ENCODE results near the gene ASIC5.

Gene ASIC5

DNA sequence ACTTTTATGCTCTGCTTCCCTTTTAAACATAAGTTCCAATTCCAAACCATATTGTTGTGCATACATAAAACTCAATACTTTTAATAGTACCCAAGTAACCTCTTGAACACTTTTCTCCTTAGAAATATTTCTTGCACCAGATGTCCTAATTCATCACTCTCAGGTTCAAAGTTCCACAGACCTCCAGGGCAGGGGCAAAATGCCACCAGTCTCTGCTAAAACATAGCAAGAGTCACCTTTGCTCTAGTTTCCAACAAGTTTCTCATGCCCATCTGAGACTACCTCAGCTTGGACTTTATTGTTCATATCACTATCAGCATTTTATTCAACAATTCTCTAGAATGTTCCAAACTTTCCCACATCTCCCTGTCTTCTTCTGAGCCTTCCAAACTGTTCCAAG lies 13.7 kb upstream of the ASIC5 start:
- DNase-seq, result no peak

GRCh38 chr4:155878611-155879010 lies 12.5 kb upstream of the ASIC5 start:
- no peak for DNase-seq

- DNase-seq, result no peak
These were observed 11.9 kb upstream of the ASIC5 start for GRCh38 chr4:155877971-155878370.

- DNase-seq, result no peak
These were observed 9.8 kb upstream of the ASIC5 start for GRCh38 chr4:155875878-155876277.

GRCh38 chr4:155855897-155856296 lies 10.2 kb downstream of the ASIC5 start:
- DNase-seq, result no peak

DNA sequence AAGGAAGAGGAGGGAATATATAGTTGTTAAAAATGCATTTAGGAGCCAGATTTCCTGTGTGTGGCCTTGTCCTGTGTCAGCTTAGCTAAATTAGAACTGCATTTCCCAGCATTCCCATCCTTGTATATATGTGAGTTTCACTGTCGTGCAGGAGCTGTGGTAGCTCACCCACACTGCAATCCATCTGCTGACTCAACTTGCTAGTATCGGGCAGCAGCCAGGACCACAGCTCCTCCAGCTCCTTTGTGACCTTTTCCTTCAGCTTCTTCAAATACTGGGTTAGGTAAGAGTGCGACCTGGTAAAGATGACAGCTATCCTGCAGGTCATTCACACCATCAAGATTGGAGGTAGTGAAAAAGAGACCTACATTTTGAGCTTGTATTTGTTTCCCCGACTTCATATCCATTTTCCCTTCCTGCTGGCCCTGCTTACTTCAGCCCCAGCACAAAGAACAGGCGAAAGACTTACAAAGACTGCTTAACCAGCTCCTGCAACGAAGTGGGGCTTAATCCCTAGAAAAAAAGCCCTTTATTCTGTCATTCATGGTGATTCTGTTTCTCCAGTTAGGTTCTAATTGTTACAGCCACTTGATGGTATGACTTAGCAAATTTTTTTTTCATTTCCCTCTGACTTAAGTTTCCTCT lies 11.4 kb downstream of the ASIC5 start:
- peak; percentile 25 for DNase-seq

GRCh38 chr4:155853189-155853588 lies 12.9 kb downstream of the ASIC5 start:
- no peak for DNase-seq

- no peak for DNase-seq
These were observed 17.0 kb downstream of the ASIC5 start for GRCh38 chr4:155849042-155849441.

DNA sequence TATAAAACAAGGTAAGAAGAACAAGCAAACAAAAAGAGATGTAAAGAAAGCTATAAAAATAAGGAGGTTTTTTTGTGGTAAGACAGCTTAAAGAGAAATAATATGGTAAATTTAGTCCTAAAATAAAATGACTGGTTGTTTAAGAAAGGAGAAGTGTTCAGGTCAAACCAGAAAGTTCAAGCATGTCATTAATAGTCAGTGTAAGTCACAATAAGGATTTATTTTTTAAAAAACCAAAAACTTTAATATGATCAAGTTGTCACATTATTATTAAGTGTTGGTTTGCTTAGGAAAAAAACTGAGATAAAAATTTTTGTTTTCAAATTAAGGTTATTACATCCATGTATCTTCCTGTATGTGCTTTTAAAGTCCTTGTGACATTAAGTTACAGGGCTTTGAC lies 19.1 kb downstream of the ASIC5 start:
- DNase-seq, result no peak

- DNase-seq, result no peak
These were observed 24.0 kb downstream of the ASIC5 start for GRCh38 chr4:155842080-155842479.

GRCh38 chr4:155837203-155837796 lies 28.8 kb downstream of the ASIC5 start:
- DNase-seq, result no peak

GRCh38 chr4:155832664-155833063 lies 33.4 kb downstream of the ASIC5 start:
- no peak for DNase-seq

- peak; percentile 3 for DNase-seq
These were observed 37.4 kb downstream of the ASIC5 start for GRCh38 chr4:155828628-155829027.

GRCh38 chr4:155822572-155822971 lies 43.5 kb downstream of the ASIC5 start:
- no peak for DNase-seq

GRCh38 chr4:155820887-155821518 lies 45.1 kb downstream of the ASIC5 start:
- DNase-seq, result no peak

GRCh38 chr4:155819066-155819465 lies 47.0 kb downstream of the ASIC5 start:
- no peak for DNase-seq

- no peak for DNase-seq
These were observed 47.4 kb downstream of the ASIC5 start for GRCh38 chr4:155818639-155819038.

DNA sequence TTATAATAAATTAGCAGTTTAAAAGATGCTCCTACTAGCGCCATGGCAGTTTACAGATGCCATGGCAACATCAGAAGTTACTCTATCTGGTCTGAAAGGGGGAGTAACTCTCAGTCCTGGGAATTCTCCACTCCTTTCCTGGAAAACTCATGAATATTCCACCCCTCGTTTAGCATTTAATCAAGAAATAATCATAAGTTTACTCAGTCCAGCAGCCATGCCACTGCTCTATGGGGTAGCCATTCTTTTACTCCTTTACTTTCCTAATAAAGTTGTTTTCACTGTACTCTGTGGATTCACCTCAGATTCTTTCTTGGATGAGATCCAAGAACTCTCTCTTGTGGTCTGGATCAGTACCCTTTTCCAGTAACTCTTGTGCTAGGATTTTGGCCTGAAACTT lies 55.0 kb downstream of the ASIC5 start:
- no peak for DNase-seq

DNA sequence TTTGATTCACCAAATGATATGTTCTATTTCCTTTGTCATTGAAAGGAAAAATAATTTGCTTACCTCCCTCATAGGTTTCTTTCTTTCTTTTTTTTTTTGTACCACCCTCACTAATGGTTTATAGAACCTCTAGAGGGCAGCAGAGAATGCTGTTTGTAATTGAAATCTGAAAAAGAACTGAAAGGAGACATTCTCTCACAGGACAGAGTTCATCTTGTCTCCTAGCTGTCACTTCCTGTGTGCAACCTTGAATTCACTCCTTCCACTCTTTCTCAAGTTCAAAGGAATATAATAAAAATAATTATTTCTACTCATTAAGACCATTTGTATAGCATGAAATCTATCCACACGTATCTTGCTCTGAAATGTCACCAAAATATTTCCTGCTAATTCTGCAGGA lies 56.2 kb downstream of the ASIC5 start:
- peak; percentile 76 for DNase-seq

DNA sequence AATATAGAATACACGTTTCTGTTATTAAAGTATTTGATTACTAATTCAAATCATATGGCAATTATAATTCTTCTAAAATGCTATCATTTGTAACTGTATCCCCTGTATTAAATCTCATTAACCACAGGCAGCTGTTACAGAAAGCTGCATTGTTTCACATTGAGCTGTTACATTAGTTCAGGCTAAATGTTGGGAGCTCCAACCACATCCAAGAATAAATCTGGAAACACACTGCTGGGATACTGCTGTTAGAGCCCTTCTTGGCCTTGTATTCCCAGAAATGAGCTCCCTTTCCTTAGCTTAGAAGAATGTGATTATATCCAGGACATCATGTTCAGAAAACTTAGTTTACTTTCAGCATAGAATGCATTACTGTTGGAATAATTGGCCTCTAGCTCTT lies 59.1 kb downstream of the ASIC5 start:
- peak; percentile 16 for DNase-seq

- peak; percentile 36 for DNase-seq
These were observed 61.1 kb downstream of the ASIC5 start for GRCh38 chr4:155805016-155805415.

DNA sequence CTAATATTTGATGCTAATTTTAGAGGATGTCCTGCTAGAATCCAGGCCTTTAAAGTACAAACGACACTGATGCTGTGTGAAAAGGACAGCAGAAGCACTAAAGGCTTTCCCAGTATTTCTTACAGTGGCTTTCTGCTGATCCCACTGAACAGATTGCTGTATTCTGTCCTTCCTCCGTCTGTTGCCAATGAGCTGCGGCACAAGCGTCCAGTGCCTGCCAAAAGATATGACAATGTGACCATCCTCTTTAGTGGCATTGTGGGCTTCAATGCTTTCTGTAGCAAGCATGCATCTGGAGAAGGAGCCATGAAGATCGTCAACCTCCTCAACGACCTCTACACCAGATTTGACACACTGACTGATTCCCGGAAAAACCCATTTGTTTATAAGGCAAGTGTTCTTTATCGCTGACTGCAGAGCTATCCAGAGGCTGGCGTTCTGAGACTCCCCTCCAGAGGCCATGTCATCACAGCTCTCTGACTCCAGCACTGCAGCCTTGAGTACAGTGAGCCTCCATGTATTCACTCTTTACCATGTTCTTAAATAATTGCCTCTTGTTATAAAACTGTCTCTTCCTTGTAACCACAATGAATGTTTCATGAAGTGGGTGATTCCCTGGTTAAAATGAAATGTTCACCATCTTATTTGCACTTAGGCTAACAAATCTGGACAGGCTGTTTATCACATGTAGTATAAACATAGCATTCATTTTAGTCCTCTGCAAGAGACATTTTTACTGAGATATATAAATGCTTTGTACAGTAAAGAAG lies 63.7 kb downstream of the ASIC5 start:
- DNase-seq, result no peak

- no peak for DNase-seq
These were observed 65.3 kb downstream of the ASIC5 start for GRCh38 chr4:155800685-155801343.
